OCI-LY3 (cell line): ENCODE results near the gene SND1.

ENCODE experiments used
- CTCF ChIP-seq: fragments of 200-600, 300-600 bp; sonication (generic); IDR thresholded peaks from 2 replicates; pipeline ENCODE4 v1.5.1; 2014; ENCODE audit warnings: antibody characterized with exemption, low read length, low read depth
- EZH2phosphoT487 ChIP-seq: fragments of 200-600 bp; shearing (Covaris generic); IDR thresholded peaks from 2 replicates; pipeline ENCODE4 v1.6.1; 2018; ENCODE audit warnings: antibody characterized with exemption, mixed run types, low read depth

- no peak for TF ChIP-seq CTCF
- no peak for TF ChIP-seq EZH2phosphoT487
Measured at GRCh38 chr7:127928222-127928621, 276.2 kb downstream of the SND1 start.
